LoVo (cell line): ENCODE measurements around the gene PARD3.
"Not testable (repeated sequence)": the region's sequence is repeated elsewhere in the genome, so short reads cannot be mapped to it uniquely, and the experiment has no call there.

ENCODE experiments used
- DNase-seq: peaks from one replicate; pipeline ENCODE4 v3.0.0-alpha.2; 2016; ENCODE audit warnings: low spot score

The PARD3 gene

DNA sequence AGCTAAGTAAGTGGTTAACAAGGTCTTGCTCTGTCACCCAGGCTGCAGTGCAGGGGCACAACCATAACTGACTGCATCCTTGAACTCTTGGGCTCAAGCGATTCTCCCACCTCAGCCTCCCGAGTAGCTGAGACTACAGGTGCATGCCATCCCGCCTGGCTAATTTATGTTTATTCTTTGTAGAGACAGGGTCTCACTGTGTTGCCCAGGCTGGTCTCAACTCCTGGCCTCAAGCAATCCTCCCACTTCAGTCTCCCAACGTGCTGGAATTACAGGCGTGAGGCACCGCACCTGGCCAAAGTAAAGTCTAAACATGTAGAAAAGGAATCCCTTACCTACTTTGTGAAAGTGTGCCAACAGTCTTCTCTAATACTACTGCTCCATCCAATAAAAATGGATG, 17.9 kb downstream of the PARD3 start:
- DNase-seq = no peak

DNA sequence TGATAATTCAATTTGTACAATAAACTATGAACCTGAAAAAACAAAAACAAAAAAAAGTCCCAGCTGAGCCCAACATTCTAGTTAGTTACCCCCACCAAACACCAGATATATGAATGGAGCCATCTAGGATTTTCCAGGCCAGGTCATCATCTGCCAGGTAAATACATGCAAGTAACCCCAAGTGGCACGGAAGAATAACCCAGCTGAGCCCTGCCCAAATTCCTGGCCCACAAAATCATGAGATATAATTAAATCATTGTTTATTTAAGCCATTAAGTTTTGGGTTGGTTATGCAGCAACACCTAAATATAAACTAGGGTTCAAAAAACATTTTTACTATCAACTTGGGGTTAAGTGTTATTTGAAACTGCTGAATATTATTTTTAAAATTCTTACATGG, 19.0 kb downstream of the PARD3 start:
- DNase-seq = no peak

DNA sequence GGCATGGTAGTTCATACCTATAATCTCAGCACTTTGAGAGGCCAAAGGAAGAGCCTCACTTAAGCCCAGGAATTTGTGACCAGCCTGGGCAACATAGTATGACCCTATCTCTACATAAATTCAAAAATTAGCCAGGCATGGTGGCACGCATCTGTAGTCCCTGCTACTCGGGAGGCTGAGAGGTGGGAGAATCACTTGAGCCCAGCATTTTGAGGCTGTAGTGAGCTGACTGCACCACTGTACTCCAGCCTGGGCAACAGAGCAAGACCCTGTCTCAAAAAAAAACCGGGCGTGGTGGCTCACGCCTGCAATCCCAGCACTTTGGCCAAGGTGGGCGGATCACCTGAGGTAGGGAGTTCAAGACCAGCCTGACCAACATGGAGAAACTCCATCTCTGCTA, 19.8 kb downstream of the PARD3 start:
- no peak for DNase-seq

DNA sequence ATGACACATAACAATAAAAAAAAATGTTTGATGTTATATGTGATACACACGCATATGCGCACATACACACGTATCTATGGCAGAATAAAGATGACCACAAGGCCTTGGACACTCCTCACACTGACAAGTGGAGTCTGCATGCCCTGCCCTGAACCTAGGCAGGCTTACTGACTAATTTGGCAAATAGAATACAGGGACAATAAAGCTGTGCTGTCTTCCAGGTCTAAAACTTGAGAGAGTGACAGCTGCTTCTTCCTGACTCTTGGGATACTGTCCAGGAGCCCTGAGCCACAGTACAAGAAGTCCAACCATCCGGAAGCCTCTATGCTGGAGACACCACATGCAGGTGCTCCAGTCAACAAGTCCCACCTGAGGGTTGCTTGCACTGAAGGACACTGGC, 20.3 kb downstream of the PARD3 start:
- DNase-seq = no peak

DNA sequence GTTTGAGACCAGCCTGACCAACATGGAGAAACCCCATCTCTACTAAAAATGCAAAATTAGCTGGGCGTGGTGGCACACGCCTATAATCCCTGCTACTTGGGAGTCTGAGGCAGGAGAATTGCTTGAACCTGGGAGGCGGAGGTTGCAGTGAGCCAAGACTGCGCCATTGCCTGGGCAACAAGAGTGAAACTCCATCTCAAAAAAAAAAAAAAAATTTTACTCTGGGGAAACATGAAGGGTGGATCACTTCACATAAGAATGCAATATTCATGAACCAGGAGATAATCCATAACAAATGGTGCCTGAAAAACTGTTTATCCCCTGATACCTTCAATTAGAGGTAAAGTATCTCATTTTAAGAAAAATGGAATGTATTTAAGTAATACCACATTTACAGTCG, 21.5 kb downstream of the PARD3 start:
- DNase-seq = not testable (repeated sequence)

DNA sequence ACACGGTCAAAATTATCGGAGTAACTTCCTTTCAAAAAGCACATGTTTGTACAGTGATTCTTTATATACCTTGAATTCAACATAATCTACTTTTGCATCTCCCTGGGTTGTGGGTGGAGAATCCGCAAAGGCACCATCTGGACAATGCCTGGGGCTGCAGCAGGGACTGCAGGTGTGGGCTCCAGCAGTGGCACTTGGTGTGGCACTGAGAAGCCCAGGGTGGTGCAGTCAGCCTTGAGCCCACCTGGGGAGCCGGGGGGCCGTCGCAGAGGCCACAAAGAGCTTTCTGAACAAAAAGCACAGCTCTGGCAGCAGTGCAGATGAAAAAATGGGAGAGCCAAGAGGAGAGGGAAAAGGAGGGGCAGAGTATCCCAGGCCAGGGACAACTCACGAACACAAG, 22.2 kb downstream of the PARD3 start:
- DNase-seq = no peak

DNA sequence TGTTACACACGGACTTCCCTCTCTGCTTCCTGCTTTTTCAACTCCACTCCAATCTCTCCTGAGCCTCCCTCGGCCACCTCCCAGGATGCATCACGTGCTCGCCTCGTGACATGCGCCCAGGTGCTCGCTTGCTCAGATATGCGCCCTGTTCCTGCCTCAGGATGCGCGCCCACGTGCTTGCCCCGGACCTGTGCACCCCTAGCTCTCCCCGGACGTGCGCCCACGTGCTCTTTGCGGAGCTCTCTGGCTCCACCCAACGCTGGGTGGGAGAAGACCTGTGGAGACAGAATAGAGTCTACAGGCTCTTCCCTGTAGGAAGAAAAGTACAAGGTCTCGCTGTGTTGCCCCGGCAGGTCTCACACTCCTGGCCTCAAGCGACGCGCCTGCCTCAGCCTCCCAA, 23.1 kb downstream of the PARD3 start:
- no peak for DNase-seq

DNA sequence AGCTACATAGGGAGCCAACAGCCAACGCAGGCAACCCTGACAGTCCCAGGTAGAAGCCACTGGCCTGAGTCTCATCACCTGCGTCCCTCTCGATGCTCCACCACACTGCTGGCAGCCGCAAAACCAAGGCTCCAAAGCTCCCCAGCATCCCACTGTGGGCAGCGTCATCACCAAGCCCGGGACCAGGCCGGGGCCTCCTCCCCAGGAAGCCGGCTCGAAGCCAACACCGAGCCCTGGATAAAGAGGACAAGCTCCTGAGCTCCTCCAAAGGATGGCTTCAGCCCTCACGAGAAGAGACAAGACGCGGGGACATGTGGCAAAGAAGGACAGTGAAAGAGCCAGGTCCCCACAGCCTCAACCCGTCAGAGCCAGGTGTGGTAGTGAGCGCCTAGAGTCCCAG, 23.9 kb downstream of the PARD3 start:
- no peak for DNase-seq

DNA sequence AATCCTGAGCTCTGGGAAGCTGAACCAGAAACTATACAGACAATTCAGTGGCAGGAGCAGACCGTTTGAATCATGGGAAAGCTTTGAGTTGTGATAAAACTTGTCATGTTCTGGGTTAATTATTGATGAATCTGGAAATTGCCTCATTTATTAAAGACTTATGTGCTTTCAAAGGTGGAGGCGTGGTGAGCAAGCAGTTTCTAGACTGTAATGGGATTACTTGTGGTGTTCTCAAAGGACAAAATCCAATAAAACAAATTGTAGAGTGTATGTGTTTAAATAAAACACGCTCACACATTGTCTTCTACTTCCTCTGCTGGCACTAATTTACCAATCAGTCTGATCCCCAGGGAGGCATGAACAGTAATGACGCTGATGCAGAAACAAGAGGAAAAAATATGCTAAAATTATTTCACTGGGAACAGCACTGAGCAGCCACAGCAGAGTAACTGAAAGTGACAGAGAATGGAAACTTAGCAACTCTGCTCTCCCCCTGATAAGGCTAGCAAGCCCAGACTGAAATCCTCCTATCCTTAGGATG, 25.1 kb downstream of the PARD3 start:
- DNase-seq = peak; percentile 36

DNA sequence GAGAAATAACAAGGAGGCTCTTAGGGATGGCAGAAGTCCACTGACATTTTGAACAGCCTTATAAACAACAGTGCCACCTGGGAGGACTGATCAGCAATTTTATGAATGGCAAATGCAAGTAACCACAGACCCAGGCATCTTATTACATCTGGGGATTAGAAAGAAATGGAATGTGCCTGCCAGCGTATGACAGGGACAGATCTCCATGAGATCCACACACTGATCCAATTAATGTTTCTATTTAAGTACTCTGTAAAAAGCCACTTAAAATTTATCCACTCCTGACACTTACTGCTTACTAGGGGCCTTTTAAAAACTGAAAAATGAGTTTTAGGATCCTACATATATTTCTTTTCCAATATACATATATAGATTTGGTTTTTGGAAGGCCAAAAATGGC, 28.6 kb downstream of the PARD3 start:
- no peak for DNase-seq

DNA sequence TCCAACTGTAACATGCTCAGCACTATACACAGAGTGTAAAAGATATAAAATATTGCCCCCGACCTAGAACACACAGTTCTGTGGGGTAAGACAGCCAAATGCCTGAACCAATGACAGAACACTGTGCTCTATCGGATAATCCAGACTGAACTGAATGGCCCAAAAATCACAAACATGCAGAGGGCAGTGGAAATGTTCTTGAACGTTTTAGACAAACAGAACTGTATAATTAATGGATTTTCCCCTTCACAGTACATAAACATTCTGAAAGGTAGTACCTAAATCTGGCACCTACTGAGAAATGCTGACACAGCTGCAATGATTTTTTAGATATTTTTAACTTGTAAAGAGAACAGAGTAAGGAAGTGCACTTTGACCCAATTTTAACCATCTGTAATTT, 33.4 kb downstream of the PARD3 start:
- no peak for DNase-seq

DNA sequence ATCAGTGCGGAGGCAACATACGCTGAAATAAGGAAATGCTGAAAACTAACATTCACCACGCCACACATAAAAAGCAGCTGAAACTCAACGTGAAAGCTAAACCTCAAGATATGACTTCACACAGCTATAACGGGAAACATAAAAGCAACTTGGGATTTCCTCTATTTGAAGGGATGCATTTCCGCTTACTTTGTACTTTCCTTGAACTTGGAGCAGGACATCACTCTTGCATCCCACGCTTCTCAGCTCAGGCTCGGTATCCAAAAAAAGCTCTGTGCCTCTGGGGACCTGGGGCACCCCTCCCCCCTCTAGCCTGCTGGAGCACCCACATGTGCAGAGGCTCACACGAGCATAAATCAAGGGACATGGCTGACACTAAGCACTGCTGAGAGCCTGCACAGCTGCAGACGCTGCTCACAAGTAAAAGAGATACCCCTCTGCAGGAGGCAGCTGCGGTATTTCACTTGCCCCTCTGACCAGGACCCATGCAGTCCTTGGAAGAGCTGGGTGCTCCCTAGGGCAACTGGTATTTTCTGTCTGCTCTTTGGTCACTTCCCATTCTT, 34.2 kb downstream of the PARD3 start:
- DNase-seq = no peak

DNA sequence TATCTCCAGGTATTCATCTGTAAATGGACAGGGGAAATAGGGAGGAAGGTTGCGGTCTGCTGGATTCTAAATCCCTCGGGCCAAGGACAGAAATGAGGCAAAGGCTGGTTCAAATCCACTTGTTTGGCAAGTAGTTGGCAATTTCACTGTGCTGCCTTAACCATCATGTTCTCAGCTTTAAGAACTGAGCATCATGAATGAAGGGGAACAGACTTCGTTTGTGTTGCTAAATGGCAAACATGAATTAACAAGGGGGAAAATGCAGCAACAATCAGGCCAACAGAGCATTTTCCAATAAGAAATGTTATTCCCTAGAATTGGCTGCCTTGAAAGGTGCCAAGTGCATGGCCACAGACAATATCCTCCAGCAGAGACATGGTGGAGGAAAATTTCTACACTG, 36.9 kb downstream of the PARD3 start:
- DNase-seq = no peak

DNA sequence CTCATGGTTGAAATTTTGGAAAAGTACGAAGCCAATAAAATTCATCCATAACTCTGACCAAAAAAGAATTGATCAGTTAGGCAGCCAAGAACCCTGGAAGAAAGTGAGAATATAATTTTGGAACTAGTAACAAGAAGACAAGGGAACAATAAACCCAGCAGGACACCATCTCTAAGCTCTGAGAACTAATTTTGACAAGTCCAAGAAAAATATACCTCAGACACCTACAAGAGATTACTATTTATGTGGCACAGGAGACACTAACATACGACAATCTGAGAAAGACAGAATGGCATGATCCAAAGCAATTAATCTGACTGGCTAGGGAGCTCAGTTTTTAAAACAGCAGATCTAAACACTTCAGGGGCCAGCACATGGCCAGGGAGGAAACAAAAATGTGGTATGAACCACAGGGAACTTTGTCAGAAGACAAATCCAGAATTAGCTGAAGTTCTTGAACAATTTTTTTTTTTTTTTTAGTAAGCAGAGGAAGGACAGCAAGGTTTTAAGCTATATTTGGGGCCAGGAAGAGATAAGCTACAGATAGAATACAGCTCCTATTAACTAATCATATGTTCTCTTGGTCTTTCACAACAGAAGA, 38.9 kb downstream of the PARD3 start:
- DNase-seq = no peak

DNA sequence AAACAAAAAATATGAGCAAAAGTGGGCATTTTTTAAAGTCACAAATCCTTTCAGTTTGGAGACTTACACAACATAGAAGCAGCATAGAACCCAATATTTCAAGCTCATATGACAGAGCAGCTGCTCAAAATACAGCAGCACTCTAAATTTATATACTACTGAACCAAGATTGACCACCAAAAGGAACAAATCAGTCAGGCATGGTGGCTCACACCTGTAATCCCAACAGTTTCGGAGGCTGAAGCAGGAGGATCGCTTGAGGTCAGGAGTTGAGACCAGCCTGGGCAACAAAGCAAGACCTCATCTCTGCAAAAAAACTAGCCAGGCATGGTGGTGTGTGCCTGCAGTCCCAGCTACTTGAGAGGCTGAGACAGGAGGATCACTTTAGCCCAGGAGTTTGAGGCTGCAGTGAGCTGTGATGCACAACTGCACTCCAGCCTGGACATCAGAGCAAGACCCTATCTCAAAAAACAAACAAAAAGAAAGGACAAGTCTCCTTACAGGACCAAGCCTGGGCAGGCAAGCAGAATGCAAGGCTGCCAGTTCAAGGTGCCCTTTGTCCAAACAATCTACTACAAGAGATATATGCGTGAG, 40.0 kb downstream of the PARD3 start:
- DNase-seq = no peak

DNA sequence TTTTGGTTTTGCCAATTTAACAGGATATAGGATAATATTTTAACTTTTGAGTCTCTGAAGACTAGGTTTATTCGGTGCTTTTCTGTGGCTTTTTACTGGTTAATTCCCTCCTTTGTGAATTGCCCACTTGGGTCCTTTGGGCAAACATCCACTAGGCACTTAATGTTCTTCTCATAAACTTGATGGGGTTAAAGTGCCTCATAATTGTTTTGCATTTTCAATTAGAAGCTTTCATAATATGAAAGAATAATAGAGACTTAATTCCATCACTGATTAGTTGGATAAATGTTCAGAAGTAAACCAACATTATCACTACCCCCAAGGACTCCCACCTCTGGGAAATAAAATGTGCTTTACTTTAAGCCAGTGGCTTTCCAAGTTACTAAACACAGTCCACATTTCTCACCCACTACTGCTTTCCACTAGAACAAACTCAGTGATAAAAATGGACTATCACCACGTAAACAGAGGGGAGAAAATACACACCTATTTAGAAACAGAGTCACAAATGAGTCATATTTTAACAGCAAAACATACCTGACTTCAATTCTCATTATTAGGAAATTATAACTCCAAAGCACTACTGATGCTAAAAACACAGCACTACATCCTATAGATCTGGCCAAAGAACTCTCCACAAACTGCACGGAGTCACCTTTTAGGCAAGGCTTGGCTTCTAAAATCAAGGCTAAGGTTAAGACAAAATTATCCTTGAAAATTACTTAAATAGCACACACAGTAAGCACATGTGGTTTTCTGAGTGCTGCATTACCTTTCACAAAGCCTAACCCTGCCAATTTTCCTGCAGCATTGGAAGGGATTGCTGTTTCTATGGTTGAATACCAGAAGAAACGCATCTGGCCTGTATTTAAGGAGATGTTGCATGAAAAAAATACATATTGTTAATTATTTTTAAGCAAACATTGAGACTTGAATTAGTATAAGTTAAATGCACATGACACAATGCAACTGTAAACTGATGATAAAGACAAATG, 41.2 kb downstream of the PARD3 start:
- DNase-seq = no peak

DNA sequence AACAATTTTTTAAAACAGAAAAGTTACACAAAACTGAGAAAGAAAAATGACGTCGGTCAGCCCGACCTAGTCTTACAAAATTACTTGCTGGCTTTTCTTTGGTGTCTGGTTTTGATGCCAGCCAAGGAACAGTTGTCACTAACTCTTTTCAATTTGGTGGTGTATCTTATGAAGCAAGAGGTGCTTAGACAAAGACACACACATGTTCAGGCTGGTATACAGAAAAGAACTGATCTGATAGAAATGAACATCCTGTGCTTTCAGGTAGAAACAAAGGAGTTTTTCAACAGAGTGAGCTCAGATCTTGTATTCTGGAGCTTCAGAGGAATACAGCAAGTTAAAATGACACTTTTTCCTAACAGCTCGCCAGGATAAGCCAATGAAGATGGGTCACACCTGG, 43.6 kb downstream of the PARD3 start:
- DNase-seq = no peak

DNA sequence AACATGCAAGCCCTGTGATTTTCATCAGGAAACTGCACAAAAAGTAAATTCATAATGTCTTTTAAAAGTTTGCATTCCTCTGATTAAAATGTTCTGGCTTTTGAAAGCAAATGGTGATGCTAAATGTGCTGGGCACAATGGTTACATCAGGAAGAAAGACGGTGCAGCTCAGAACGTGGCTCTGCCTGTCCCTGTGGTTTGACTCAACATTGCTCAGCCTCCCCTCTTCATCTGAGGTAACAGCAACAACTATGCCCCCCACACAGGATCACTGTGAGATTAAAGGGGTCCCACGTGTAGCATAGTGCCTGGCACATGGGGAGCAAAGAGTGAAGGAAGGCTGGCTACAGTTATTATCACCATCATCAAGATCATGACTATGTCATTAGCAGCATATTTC, 44.0 kb downstream of the PARD3 start:
- DNase-seq = no peak

DNA sequence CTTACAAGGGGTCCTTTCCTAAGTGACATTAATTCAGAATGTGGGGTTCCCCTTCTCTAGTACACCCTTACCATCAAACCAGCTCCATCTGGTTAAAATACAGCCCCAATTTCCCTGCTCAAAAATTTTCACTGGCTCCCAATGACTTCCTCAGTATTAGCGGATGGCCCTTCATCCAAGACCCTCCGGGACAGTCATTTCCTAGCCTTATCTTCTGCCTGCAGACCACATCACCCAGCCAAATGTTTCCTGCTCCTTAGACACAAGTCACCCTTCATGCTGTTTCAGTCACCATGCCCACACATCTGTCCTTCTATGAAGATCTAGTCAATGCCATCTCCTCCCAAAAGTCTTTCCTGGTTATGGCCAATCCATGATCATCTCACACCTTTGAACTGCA, 45.2 kb downstream of the PARD3 start:
- DNase-seq = no peak

DNA sequence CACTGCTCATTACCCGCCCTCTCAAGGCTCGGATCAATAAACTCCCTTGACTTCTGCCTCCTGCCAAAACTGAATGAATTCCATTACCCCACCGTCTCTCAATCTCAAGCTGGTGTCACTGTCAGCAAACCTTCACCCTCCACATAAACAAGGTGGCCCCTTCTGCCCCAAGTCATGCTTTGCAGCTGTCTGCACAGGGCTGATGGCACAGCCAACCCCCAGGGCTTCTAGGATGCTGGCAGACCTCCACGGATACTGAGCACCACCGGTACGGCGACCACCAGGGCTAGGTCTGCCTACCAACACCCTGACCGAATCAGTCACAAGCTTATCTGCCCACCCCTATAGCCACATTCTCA, 46.1 kb downstream of the PARD3 start:
- DNase-seq = no peak

DNA sequence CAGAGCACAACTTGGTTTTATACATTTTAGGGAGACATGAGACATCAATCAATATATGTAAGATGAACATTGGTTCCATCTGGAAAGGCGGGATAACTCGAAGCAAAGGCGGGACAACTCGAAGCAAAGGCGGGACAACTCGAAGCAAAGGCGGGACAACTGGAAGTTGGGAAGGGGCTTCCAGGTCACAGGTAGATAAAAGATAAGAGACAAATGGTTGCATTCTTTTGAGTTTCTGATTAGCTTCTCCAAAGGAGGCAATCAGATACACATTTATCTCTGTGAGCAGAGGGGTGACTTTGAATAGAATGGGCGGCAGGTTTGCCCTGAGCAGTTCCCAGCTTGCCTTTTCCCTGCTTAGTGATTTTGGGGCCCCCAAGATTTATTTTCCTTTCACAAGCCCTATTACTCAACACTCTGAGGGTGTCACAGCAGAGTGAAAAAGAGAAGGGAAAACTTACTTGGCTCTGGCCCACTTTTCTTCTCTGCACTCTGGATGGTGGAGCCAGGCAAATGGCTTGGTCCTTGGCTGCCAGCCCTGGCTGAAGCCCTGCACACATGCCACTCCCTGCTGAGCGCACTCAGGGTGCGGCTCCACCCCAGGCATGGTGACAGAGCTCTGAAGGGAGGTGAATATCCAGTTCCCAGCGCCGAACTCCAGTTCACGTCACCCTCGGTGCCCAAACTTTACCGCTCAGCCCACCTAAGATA, 46.7 kb downstream of the PARD3 start:
- DNase-seq = peak; percentile 69
